ENCODE results near the gene CBFA2T2.

CBFA2T2 gene

GRCh38 chr20:33654680-33655161 lies 164.8 kb downstream of the CBFA2T2 start:
- Histone ChIP-seq H3K9me3 (ENCODE audit: control insufficient read depth, low read length) (no peaks in the 10 kb centered on the region), H2AFZ (no peak overlapping the region), H3K4me1 (peaks cover 11% of the 10 kb centered on the region), H3K4me2 (ENCODE audit: low read length) (no peak overlapping the region), H3K9ac (no peak overlapping the region), H3K27ac (no peak overlapping the region), H3K79me2 (no peaks in the 10 kb centered on the region), H3K36me3 (ENCODE audit: control insufficient read depth, insufficient read depth, low read length) (no peaks in the 10 kb centered on the region), H3K4me3 (ENCODE audit: low read depth, low read length) (no peak overlapping the region), H3K27me3 (ENCODE audit: control insufficient read depth, insufficient read depth, low read length) (no peaks in the 10 kb centered on the region)
- TF ChIP-seq CTCF (IDR thresholded peaks at IDR 0.05), result no peak

GRCh38 chr20:33655164-33655563 lies 165.3 kb downstream of the CBFA2T2 start:
- H2AFZ ChIP-seq, result no peak overlapping the region
- H3K4me2 ChIP-seq (ENCODE audit: low read length), result no peak overlapping the region
- peaks cover 11% of the 10 kb centered on the region for H3K4me1 ChIP-seq
- no peak overlapping the region for H3K27ac ChIP-seq
- H3K27me3 ChIP-seq (ENCODE audit: control insufficient read depth, insufficient read depth, low read length), result no peaks in the 10 kb centered on the region
- no peak overlapping the region for H3K4me3 ChIP-seq (ENCODE audit: low read depth, low read length)
- TF ChIP-seq CTCF (IDR thresholded peaks at IDR 0.05), result no peak
- no peak overlapping the region for H3K9ac ChIP-seq
- no peaks in the 10 kb centered on the region for H3K36me3 ChIP-seq (ENCODE audit: control insufficient read depth, insufficient read depth, low read length)
- no peaks in the 10 kb centered on the region for H3K79me2 ChIP-seq
- no peaks in the 10 kb centered on the region for H3K9me3 ChIP-seq (ENCODE audit: control insufficient read depth, low read length)

GRCh38 chr20:33656010-33656782 lies 166.3 kb downstream of the CBFA2T2 start:
- Histone ChIP-seq H3K27me3 (ENCODE audit: control insufficient read depth, insufficient read depth, low read length) (no peaks in the 10 kb centered on the region), H3K4me3 (ENCODE audit: low read depth, low read length) (no peak overlapping the region), H3K4me1 (peaks cover 11% of the 10 kb centered on the region), H3K9me3 (ENCODE audit: control insufficient read depth, low read length) (no peaks in the 10 kb centered on the region), H3K27ac (no peak overlapping the region), H2AFZ (no peak overlapping the region), H3K9ac (no peak overlapping the region), H3K4me2 (ENCODE audit: low read length) (no peak overlapping the region), H3K79me2 (no peaks in the 10 kb centered on the region), H3K36me3 (ENCODE audit: control insufficient read depth, insufficient read depth, low read length) (no peaks in the 10 kb centered on the region)
- TF ChIP-seq CTCF (IDR thresholded peaks at IDR 0.05), result no peak

GRCh38 chr20:33656783-33657703 lies 167.1 kb downstream of the CBFA2T2 start:
- Histone ChIP-seq H3K27ac (no peak overlapping the region), H3K36me3 (ENCODE audit: control insufficient read depth, insufficient read depth, low read length) (no peaks in the 10 kb centered on the region), H3K79me2 (no peaks in the 10 kb centered on the region), H3K4me3 (ENCODE audit: low read depth, low read length) (no peak overlapping the region), H3K4me1 (peaks cover 11% of the 10 kb centered on the region), H2AFZ (no peak overlapping the region), H3K9me3 (ENCODE audit: control insufficient read depth, low read length) (no peaks in the 10 kb centered on the region), H3K4me2 (ENCODE audit: low read length) (no peak overlapping the region), H3K27me3 (ENCODE audit: control insufficient read depth, insufficient read depth, low read length) (no peaks in the 10 kb centered on the region), H3K9ac (no peak overlapping the region)
- TF ChIP-seq CTCF (IDR thresholded peaks at IDR 0.05), result no peak

Measured in parathyroid adenoma (tissue), 2 donors.